ENCODE measurements around the gene ADAMTSL3. TPM values are rescaled to one million over a fixed set of nuclear protein-coding genes. Genes with fewer than 3 reads are reported as not detected.

The ADAMTSL3 gene
- total and polyA plus RNA-seq, 7 donors: 0.60 to 40.7 (median 32.6) TPM; not detected in 1

GRCh38 chr15:83695246-83695645, 41.3 kb downstream of the ADAMTSL3 start:
- Histone ChIP-seq H3K4me1 (peaks cover 0 to 85% (median 72%) of the 10 kb centered on the region in 4 donors), H3K27me3 (no peaks in the 10 kb centered on the region), H3K36me3 (no peaks in the 10 kb centered on the region), H3K27ac (peak overlapping the region in 3 of 4 donors; percentile 75 to 86 (median 85)), H3K9me3 (no peaks in the 10 kb centered on the region), H3K4me3 (no peak overlapping the region)
- intact Hi-C loops (cut with DNase I): no loop called here
- DNase-seq: no peak
- TF ChIP-seq CTCF (IDR thresholded peaks at IDR 0.05) (no peak), POLR2AphosphoS5 (IDR thresholded peaks at IDR 0.05) (no peak), EP300 (IDR thresholded peaks at IDR 0.05) (no peak), POLR2A (IDR thresholded peaks at IDR 0.05) (no peak)
- WGBS, 2 donors: 31 to 50% methylated on average over 3 of the region's 3 CpGs

- peak overlapping the region in 3 of 4 donors; percentile 75 to 86 (median 85) for H3K27ac ChIP-seq
- no peak for TF ChIP-seq POLR2AphosphoS5 (IDR thresholded peaks at IDR 0.05)
- 66 to 80% methylated on average over 7 of the region's 7 CpGs for WGBS, 2 donors
- peaks cover 0 to 79% (median 70%) of the 10 kb centered on the region in 4 donors for H3K4me1 ChIP-seq
- no peak for DNase-seq
- H3K27me3 ChIP-seq: no peaks in the 10 kb centered on the region
- H3K9me3 ChIP-seq: no peaks in the 10 kb centered on the region
- no peaks in the 10 kb centered on the region for H3K36me3 ChIP-seq
- H3K4me3 ChIP-seq: no peak overlapping the region
- intact Hi-C loops (cut with DNase I): no loop called here
Observed at GRCh38 chr15:83695901-83696425, 42.0 kb downstream of the ADAMTSL3 start.

- no peaks in the 10 kb centered on the region for H3K27me3 ChIP-seq
- no peaks in the 10 kb centered on the region for H3K36me3 ChIP-seq
- TF ChIP-seq EP300 (IDR thresholded peaks at IDR 0.05) (no peak), CTCF (IDR thresholded peaks at IDR 0.05) (no peak), POLR2AphosphoS5 (IDR thresholded peaks at IDR 0.05) (no peak), POLR2A (IDR thresholded peaks at IDR 0.05) (no peak)
- no peak for DNase-seq
- peaks cover 0 to 61% (median 55%) of the 10 kb centered on the region in 4 donors for H3K4me1 ChIP-seq
- H3K27ac ChIP-seq: peak overlapping the region in 3 of 4 donors; percentile 30 to 86 (median 85)
- intact Hi-C loops (cut with DNase I): no loop called here
- no peak overlapping the region for H3K4me3 ChIP-seq
- no peaks in the 10 kb centered on the region for H3K9me3 ChIP-seq
Observed at GRCh38 chr15:83697716-83698115, 43.8 kb downstream of the ADAMTSL3 start.

- intact Hi-C loops (cut with DNase I): no loop called here
- no peak overlapping the region for H3K4me3 ChIP-seq
- H3K9me3 ChIP-seq: no peaks in the 10 kb centered on the region
- WGBS, 2 donors: 73 to 81% methylated on average over 3 of the region's 3 CpGs
- H3K4me1 ChIP-seq: peaks cover 0 to 57% (median 50%) of the 10 kb centered on the region in 4 donors
- H3K27me3 ChIP-seq: no peaks in the 10 kb centered on the region
- H3K27ac ChIP-seq: peak overlapping the region in 3 of 4 donors; percentile 33 to 86 (median 85)
- peak in 3 of 4 donors; percentile 12 to 29 (median 23) for TF ChIP-seq POLR2AphosphoS5 (IDR thresholded peaks at IDR 0.05)
- TF ChIP-seq CTCF (IDR thresholded peaks at IDR 0.05): no peak
- TF ChIP-seq EP300 (IDR thresholded peaks at IDR 0.05): no peak
- no peak for TF ChIP-seq POLR2A (IDR thresholded peaks at IDR 0.05)
- no peaks in the 10 kb centered on the region for H3K36me3 ChIP-seq
- DNase-seq: peak; percentile 90
Observed at GRCh38 chr15:83698294-83698693, 44.4 kb downstream of the ADAMTSL3 start.

GRCh38 chr15:83699028-83699427, 45.1 kb downstream of the ADAMTSL3 start:
- Histone ChIP-seq H3K27me3 (no peaks in the 10 kb centered on the region), H3K36me3 (no peaks in the 10 kb centered on the region), H3K4me1 (peaks cover 0 to 50% (median 43%) of the 10 kb centered on the region in 4 donors), H3K27ac (peak overlapping the region in 2 of 4 donors; percentile 33 to 86), H3K9me3 (no peaks in the 10 kb centered on the region), H3K4me3 (no peak overlapping the region)
- 18 to 43% methylated on average over 2 of the region's 2 CpGs for WGBS, 2 donors
- no peak for DNase-seq
- TF ChIP-seq EP300 (IDR thresholded peaks at IDR 0.05) (no peak), POLR2A (IDR thresholded peaks at IDR 0.05) (no peak), CTCF (IDR thresholded peaks at IDR 0.05) (no peak), POLR2AphosphoS5 (IDR thresholded peaks at IDR 0.05) (no peak)
- intact Hi-C loops (cut with DNase I): no loop called here

Measured in sigmoid colon (tissue), 7 donors.